DMS53 (cell line): ENCODE data around the gene TNS3.
"Not testable (repeated sequence)": the region's sequence is repeated elsewhere in the genome, so short reads cannot be mapped to it uniquely, and the experiment has no call there.

Experiments
- DNase-seq: peaks from one replicate; lab custom pipeline; 2025; lab: John Stamatoyannopoulos, UW

Gene TNS3

DNA sequence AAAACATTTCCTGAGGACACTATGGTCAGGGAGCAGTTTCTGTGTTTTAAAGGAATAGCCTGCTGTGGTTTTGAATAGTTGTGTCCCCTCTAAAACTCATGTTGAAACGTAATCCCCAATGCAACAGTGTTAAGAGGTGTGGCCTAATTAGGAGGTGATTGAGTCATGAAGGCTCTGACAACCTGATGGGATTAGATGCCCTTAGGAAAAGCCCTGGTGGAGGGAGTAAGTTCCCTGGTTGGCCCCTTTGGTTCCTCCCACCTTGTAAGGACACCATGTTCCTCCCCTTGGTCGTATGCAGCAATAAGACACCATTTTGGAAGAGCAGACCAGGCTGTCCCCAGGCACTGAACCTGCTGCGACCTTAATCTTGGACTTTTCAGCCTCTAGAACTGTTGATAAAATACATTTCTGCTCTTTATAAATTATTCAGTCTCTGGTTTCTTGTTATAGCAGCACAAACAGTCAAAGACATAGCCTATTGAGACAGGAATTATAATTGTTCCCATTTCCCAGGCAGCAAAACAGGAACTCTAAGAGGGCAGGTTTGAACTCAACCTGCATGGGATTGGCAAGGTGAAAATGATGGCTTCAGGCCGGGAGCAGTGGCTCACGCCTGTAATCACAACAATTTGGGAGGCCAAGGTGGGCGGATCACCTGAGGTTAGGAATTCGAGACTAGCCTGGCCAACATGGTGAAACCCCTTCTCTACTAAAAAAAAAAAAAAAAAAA lies 20.5 kb upstream of the TNS3 start:
- no peak for DNase-seq

GRCh38 chr7:47601881-47602249 lies 20.0 kb upstream of the TNS3 start:
- DNase-seq, result no peak

GRCh38 chr7:47601119-47601880 lies 19.4 kb upstream of the TNS3 start:
- no peak for DNase-seq

- DNase-seq, result no peak
These were observed 18.5 kb upstream of the TNS3 start for GRCh38 chr7:47600199-47601118.

GRCh38 chr7:47597379-47597778 lies 15.5 kb upstream of the TNS3 start:
- no peak for DNase-seq

DNA sequence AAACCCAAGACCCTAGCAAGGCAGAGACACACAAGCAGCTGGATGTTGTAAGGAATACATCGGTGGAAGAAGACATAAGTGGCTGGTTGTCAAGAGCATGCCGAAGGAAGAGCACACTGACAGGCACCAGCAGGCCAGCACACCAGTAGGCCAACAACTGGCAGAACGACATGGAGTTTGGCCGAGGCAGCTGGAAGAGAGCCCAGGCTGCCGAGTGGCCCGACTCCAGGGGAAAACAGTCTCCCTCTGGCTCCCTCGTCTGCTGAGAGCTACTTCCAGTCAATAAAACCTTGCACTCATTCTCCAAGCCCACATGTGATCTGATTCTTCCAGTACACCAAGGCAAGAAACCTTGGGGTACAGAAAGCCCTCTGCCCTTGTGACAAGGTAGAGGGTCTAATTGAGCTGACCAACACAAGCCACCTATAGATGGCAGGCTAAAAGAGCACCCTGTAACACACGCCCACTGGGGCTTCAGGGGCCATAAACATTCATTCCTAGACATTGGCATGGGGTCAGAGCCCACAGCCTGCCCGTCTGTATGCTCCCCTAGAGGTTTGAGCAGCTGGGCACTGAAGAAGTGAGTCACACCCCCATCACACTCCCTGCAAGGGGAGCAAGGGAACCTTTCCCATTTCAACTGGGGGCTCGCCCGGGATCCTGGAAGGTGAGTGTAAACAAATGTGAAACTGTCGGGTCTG lies 14.7 kb upstream of the TNS3 start:
- peak; percentile 64 for DNase-seq

- DNase-seq, result no peak
These were observed 12.5 kb upstream of the TNS3 start for GRCh38 chr7:47594406-47594805.

GRCh38 chr7:47591655-47592572 lies 10.0 kb upstream of the TNS3 start:
- DNase-seq, result no peak

GRCh38 chr7:47591089-47591654 lies 9.3 kb upstream of the TNS3 start:
- DNase-seq, result no peak

- not testable (repeated sequence) for DNase-seq
These were observed 8.3 kb upstream of the TNS3 start for GRCh38 chr7:47590215-47590614.

DNA sequence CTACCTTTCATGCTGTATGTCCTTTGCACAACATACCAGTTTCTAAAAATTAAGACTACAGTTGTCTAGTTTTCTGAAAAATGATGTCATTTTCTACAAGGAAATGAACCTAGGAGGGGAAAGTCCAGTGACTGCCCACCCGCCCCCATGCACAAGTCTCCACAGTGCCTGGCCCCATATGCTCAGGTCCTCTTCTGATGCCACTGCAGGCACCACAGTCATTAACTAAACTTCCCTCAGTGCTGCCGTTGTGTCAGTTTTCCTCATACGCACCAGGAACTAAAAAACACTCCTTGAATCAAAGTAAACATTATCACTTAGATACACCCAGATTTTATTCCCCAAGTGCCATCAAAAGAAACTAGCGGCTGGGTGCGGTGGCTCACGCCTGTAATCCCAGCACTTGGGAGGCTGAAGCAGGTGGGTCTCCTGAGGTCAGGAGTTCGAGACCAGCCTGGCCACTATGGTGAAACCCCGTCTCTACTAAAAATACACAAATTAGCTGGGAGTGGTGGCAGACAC lies 6.9 kb upstream of the TNS3 start:
- DNase-seq, result peak; percentile 51

- no peak for DNase-seq
These were observed 6.1 kb upstream of the TNS3 start for GRCh38 chr7:47587976-47588375.

- no peak for DNase-seq
These were observed 5.4 kb upstream of the TNS3 start for GRCh38 chr7:47587351-47587750.

GRCh38 chr7:47586925-47587324 lies 5.0 kb upstream of the TNS3 start:
- peak; percentile 24 for DNase-seq

DNA sequence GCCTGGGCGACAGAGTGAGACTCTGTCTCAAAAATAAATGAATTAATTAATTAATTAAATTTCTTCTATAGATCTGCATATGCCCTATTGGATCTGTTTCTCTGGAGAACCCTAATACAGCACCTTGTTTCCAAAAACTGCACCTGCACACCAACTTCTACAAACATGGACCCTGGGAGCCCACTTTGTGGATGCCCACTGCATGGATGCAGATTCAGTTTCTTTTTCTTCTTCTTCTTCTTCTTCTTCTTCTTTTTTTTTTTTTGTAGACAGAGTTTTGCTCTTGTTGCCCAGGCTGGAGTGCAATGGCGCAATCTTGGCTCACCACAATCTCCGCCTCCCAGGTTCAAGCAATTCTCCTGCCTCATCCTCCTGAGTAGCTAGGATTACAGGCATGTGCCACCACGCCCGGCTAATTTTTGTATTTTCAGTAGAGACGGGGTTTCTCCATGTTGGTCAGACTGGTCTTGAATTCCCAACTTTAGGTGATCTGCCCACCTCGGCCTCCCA lies 4.3 kb upstream of the TNS3 start:
- not testable (repeated sequence) for DNase-seq

- no peak for DNase-seq
These were observed 2.6 kb upstream of the TNS3 start for GRCh38 chr7:47584536-47584895.

GRCh38 chr7:47583739-47584535 lies 2.0 kb upstream of the TNS3 start:
- no peak for DNase-seq

- no peak for DNase-seq
These were observed 1.1 kb upstream of the TNS3 start for GRCh38 chr7:47582764-47583738.
